Measurements from ENCODE around the gene B3GALT2.

DNA sequence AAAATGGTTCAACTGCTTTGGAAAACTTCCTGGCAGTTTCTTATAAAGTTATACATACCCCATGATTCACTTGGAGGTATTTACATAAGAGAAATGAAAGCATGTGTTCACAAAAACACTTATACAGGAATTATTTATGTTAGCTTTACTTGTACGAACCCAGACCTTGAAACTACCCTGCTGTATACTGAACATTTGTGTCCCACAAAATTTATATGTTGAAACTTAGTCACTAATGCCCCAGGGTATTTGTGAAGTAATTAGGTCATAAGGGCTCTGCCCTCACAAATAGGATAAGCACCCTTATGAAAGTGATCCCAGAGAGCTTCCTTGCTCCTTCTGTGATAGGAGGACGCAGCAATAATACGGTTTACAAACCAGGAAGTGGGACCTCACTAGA, 42.7 kb upstream of the B3GALT2 start:
- TF ChIP-seq POLR2AphosphoS5 (IDR thresholded peaks at IDR 0.05) (no peak), CTCF (IDR thresholded peaks at IDR 0.05) (no peak)
